ENCODE measurements around the gene DALRD3. TPM values are rescaled to one million over a fixed set of nuclear protein-coding genes. Genes with fewer than 3 reads are reported as not detected.

The DALRD3 gene
- total and polyA plus RNA-seq, 8 donors, result 23.6 to 67.4 (median 60.5) TPM

- peaks cover 0 to 40% of the 10 kb centered on the region in 2 donors for H3K36me3 ChIP-seq
- ATAC-seq (no peak), DNase-seq (no peak)
- peak overlapping the region; percentile 59 to 89 for H3K27ac ChIP-seq
- TF ChIP-seq CTCF (IDR thresholded peaks at IDR 0.05), result no peak
- intact Hi-C loops (cut with DNase I), result no loop called here
- H3K9me3 ChIP-seq, result no peaks in the 10 kb centered on the region
- peaks cover 32 to 50% of the 10 kb centered on the region in 2 donors for H3K4me1 ChIP-seq
- H3K27me3 ChIP-seq, result no peaks in the 10 kb centered on the region
- H3K4me3 ChIP-seq, result peak overlapping the region; percentile 88 to 97
These were observed 277 bp upstream of the DALRD3 start for GRCh38 chr3:49018707-49019006.

DNA sequence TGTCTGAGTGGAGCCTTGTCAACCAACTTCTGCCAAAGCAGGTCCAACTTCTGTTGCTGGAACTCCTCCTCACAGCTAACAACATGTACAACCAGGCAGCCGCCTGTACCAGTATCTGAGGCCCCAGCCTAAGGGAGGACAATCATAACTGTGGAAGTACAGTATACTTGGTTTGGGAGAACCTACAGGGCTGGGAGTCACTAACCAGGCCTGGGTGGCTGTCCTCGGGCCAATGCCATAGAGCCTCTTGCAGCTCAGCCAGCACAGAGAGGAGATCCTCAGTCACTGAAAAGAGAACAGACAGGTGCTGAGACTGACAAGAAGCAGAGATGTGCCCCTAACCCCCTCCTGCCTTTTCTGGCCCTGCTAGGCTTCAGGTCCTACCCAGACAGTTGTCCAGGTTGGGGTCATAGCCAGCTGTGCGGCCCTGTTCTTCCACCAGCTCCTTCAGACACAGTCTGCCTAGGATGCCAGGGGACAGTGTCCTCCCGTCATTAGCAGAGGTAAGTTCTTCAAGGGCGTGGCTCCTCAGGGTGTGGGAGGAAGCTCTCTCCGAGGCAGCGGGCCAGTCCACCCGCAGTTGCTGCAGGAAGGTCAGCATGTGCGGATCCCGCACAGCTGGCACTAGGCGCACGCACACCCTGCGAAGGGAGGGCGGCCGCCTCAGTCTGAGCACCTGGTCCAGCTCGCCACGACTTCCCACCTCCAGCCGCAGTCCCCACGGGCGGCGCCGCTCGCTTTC is 980 bp downstream of the DALRD3 start:
- H3K36me3 ChIP-seq, result peaks cover 0 to 44% of the 10 kb centered on the region in 2 donors
- peak overlapping the region; percentile 88 to 97 for H3K4me3 ChIP-seq
- intact Hi-C loops (cut with DNase I), result no loop called here
- H3K9me3 ChIP-seq, result no peaks in the 10 kb centered on the region
- no peaks in the 10 kb centered on the region for H3K27me3 ChIP-seq
- H3K4me1 ChIP-seq, result peaks cover 23 to 37% of the 10 kb centered on the region in 2 donors
- TF ChIP-seq CTCF (IDR thresholded peaks at IDR 0.05), result no peak
- DNase-seq (no peak), ATAC-seq (no peak)
- H3K27ac ChIP-seq, result peak overlapping the region; percentile 59 to 89

GRCh38 chr3:49016414-49017228 is 1.8 kb downstream of the DALRD3 start:
- Histone ChIP-seq H3K27ac (no peak overlapping the region), H3K4me3 (no peak overlapping the region), H3K9me3 (no peaks in the 10 kb centered on the region), H3K4me1 (peaks cover 23 to 36% of the 10 kb centered on the region in 2 donors), H3K36me3 (peaks cover 0 to 52% of the 10 kb centered on the region in 2 donors), H3K27me3 (no peaks in the 10 kb centered on the region)
- TF ChIP-seq CTCF (IDR thresholded peaks at IDR 0.05), result no peak
- intact Hi-C loops (cut with DNase I), result no loop called here
- DNase-seq (no peak), ATAC-seq (no peak)

- Histone ChIP-seq H3K4me1 (peaks cover 23 to 35% of the 10 kb centered on the region in 2 donors), H3K27me3 (no peaks in the 10 kb centered on the region), H3K36me3 (peaks cover 0 to 58% of the 10 kb centered on the region in 2 donors), H3K27ac (no peak overlapping the region), H3K9me3 (no peaks in the 10 kb centered on the region), H3K4me3 (no peak overlapping the region)
- no peak for TF ChIP-seq CTCF (IDR thresholded peaks at IDR 0.05)
- DNase-seq (no peak), ATAC-seq (no peak)
- intact Hi-C loops (cut with DNase I), result no loop called here
These were observed 2.6 kb downstream of the DALRD3 start for GRCh38 chr3:49015765-49016164.

DNA sequence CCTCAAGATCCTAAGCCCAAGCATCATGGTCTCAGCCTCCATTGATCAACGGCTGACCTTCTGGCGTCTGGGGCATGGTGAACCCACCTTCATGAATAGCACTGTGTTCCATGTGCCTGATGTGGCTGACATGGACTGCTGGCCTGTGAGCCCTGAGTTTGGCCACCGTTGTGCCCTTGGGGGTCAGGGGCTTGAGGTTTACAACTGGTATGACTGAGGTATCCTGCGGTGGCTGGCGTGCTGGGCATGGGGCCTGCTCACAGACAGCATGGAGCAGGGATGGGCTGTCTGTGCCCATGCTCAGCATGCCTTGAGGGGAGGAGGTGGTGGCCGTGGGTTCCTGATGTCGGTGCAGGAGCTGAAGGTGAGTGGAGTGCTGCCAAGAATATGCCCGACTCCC is 3.3 kb downstream of the DALRD3 start:
- no peak for ATAC-seq
- Histone ChIP-seq H3K27me3 (no peaks in the 10 kb centered on the region), H3K4me3 (no peak overlapping the region), H3K9me3 (no peaks in the 10 kb centered on the region), H3K27ac (no peak overlapping the region), H3K4me1 (peaks cover 19 to 28% of the 10 kb centered on the region in 2 donors), H3K36me3 (peaks cover 0 to 58% of the 10 kb centered on the region in 2 donors)
- intact Hi-C loops (cut with DNase I), result no loop called here
- TF ChIP-seq CTCF (IDR thresholded peaks at IDR 0.05), result no peak
- DNase-seq, result no peak
